Stimulated activated CD8-positive, alpha-beta memory T cell treated with anti-CD3 and anti-CD28 coated beads, Interleukin-12 subunit alpha, Interleukin-12 subunit beta, amount 100 ng/mL, for 1 hour (primary cell): ENCODE data around the gene GCNT2.
"Not testable (repeated sequence)": the region's sequence is repeated elsewhere in the genome, so short reads cannot be mapped to it uniquely, and the experiment has no call there.

Experiments used
- DNase-seq: peaks from one replicate; pipeline ENCODE4 v3.0.0-alpha.2; 2020; ENCODE audit warnings: low read depth

Gene GCNT2

DNA sequence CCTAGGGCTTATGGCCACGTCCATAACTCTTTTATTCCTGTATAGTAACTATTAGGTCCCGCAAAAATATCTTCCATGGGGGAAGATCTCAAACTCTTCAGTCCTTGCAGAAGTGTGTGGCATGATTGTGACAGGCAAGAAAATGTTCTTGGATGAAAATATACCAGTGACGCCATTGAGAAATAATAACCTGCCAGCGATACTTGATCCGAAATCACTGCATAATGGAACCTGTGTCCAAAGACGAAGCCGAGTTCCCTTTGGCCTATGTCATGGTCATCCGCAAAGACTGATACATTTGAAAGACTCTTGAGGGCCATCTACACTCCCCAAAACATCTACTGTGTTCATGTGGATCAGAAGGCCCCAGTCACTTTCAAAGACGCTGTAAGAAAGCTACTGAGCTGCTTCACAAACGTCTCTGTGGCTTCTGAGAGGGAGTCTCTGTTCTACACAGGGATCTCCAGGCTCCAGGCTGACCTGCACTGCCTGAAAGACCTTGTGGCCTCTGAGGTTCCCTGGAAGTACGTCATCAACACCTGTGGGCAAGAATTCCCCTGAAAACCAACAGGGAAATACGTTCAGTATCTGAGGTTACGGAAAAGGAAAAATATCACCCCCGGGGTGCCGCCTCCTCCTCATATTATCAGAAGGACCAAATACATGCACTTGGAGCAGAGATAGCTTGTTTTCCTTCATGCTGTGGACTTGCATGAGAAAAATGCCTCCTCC, 6.9 kb upstream of the GCNT2 start:
- no peak for DNase-seq

DNA sequence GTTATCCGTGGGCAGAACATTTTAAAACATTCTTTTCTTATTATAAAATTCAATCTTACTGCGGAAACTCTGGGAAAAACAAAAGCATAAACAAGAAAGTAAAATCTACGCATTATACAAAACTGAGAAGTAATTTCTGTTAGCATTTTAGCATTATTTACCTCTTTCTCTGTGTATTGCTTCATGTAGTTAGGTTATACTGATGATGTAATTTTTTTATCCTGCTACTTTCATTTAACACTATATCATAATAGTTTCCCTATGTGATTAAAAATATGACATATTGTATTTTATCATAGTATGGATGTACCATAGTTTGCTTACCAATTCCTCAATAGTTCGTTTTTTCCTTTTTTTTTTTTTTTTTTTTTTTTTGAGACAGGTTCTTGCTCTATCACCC, 4.2 kb upstream of the GCNT2 start:
- no peak for DNase-seq

DNA sequence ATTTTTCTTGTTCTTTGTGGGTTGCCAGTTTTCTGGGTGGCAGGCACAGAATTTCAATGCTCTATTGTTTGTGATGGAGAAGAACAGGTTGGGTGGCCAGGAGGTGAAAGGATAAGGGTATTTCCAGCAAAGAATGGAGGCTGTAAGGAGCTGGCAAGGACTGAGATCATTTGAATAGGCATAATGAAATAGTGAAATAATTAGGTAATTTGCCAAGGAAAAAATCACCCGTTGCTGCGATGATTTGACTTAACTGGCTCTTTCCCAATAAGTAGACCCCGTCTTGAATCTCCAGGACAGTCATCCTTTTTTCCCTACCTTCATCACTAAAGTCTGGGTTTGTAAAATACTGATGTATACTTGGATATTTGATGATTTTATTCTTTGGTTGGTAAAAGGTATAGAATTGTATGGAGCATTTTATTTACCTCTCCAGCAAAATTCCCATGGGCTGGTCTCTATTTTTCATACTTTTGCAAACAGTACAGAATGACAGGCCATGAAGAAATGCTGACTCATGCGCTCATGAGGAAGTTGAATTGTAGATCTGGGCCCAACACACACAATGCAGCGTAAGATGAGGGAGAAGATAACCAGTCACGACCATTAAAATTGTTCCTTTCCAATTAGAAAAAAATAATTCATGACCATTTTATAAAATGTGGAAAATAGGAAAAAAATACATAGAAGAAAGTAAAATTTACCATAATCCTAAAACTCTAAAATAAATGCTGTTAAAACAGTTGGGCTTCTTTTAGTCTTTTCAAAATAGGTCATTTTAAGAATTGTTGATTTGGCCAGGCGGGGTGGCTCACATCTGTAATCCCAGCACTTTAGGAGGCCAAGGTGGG, 2.4 kb upstream of the GCNT2 start:
- no peak for DNase-seq

DNA sequence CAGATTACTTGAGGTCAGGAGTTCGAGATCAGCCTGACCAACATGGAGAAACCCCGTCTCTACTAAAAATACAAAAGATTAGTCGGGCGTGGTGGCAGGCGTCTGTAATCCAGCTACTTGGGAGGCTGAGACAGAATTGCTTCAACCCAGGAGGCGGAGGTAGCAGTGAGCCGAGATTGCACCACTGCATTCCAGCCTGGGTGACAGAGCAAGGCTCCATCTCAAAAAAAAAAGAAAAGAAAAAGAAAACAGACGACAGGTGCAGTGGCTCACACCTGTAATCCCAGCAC, 1.8 kb upstream of the GCNT2 start:
- not testable (repeated sequence) for DNase-seq

DNA sequence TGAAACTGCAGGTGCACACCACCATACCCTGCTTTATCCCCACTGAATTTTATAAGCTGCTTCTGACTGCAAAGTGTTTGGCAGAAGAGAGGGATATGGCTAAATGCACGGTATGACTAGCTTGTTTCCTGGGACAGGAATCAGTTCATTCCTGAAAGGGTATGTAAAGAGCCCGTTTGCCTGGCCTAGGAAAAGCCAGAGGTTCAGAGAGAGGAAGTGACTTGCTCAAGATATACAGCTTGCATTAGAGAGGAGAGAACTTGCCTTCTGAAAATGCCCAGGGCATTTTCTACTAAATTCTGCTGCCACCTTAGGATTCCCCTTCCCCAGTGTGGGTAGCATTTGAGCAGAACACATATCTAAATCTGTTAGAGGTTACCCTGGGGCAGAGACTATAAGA, 683 bp upstream of the GCNT2 start:
- DNase-seq = no peak

DNA sequence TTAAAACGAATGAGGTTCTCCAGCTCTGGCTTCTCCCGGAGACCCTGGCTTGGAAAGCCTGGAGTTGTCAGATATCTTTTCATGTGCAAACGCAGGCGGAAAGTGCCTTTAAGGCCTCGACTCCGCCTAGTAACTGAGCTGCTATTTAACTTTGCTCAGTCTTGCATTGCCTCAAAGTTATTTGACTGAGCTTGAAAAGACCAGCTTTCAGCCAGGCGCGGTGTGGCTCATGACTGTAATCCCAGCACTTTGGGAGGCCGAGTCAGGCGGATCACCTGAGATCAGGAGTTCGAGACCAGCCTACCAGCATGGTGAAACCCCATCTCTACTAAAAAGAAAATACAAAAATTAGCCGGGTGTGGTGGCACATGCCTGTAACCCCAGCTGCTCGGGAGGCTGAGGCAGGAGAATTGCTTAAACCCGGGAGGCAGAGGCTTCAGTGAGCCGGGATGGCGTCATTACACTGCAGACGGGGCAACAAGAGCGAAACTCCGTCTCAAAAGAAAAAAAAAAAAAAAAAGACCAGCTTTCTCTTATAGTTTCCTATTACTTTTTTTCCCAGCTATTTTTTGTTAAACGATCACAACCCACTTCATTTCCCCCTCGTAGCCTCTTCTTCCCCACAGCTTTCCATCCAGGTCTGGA, 1.9 kb downstream of the GCNT2 start:
- no peak for DNase-seq

- DNase-seq = no peak
Measured at GRCh38 chr6:10526156-10526555, 5.0 kb downstream of the GCNT2 start.

- DNase-seq = no peak
Measured at GRCh38 chr6:10528158-10528981, 7.2 kb downstream of the GCNT2 start.

- no peak for DNase-seq
Measured at GRCh38 chr6:10529231-10529801, 8.2 kb downstream of the GCNT2 start.

DNA sequence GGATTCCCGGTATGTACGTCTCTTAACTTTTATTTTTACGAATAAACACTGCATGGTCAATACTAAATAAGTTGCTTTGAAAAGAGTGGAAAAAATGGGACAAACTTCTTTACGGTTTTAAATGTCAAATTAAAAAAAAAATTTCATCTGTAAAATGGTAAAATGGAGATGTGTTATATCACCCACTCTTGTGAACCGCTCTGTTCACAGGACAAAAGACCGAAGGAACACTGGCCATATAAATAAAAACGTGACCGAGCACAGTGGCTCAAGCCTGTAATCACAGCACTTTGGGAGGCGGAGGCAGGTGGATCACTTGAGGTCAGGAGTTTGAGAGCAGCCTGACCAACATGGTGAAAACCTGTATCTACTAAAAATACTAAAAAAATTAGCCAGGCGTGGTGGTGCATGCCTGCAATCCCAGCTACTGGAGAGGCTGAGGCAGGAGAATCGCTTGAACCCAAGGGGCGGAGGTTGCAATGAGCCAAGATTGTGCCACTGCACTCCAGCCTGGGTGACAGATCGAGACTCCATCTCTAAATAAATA, 8.8 kb downstream of the GCNT2 start:
- not testable (repeated sequence) for DNase-seq

DNA sequence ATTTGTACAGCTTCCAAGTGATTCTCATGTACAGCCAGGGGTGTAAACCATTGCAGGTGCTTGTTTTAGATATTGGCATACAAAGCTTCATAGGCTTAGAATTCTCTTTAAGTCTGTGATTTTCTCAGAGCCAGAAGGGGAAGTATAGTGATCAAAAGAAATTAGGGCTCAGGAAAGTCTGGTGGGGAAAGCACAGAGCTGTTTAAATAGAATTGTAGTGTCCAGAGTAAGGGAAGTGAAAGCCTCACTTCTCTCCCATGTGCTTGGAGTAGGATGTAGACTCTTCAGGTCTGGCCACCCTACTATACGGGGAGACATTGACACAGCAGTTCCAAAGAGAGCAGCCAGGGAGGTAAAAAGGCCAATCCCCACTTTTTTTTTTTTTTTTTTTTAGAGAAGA, 10.4 kb downstream of the GCNT2 start:
- DNase-seq = no peak

DNA sequence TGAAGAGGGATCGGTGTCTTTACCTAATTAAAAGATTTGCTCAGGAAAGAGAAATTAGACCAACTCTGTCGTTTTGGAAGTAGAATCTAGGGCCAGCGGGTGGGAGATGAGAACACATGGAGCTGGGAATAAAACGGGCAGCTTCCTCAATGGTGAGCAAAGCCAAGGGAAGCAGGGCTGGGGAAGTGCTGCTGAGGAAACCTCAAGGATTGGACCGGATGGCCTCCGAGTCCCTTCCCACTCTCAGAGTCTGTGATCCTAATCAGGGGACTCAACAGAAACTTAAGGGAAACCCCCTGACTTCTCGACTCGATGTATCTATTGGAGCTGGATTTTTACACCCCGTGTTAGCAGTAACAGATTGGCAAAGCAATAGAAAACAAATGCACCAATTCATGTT, 10.8 kb downstream of the GCNT2 start:
- no peak for DNase-seq

DNA sequence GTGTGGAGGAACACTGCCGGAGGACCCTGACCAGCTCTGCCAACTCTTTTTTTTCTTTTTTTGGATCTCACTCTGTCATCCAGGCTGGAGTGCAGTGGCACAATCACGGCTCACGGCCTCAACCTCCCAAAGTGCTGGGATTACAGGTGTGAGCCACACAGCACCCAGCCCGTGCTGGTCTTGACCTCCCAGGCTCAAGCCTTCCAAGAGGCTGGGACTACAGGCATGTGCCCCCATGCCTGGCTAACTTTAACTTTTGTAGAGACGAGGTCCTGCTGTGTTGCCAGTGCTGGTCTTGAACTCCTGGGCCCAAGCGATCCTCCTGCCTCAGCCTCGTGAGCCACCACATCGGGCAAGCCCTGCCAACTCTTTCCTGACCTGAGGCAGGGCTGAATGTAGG, 11.2 kb downstream of the GCNT2 start:
- no peak for DNase-seq

GRCh38 chr6:10534419-10534762, 13.2 kb downstream of the GCNT2 start:
- DNase-seq = no peak

- no peak for DNase-seq
Measured at GRCh38 chr6:10535193-10535592, 14.0 kb downstream of the GCNT2 start.

DNA sequence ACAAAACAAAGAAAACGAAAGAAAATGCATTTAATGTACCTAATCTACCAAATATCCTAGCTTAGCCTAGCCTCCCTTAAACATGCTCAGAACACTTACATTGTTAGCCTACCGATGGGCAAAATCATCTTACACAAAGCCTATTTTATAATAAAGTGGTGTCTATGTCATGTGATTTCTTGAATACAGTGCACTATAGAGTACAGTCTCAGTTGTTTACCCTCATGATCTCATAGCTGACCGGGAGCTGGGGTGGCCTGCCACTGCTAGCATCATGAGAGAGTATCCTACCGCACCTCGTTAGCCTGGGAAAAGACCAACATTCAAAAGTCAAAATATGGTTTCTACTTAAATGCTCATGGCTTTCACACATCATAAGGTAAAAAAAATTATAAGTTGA, 16.6 kb downstream of the GCNT2 start:
- DNase-seq = no peak

- no peak for DNase-seq
Measured at GRCh38 chr6:10540073-10540746, 19.1 kb downstream of the GCNT2 start.

DNA sequence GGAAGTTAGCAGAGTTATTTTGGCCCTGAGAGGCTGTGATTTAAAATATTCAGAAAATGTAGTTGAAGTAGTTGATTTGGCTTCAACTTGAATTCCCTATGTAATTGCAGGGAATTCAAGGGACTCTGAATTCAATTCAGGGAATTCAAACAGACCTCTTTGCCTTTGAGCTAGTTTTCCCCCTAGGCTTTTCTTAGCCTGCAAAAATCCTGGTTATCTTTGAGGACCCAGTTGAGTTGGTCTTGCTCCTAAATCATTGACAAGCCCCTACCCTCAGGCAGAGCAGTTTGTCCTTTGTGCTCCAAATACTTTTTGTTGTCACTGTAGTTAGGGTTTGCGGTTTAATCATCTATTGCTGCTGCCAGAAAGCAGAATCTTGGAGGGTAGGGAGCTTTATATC, 20.4 kb downstream of the GCNT2 start:
- DNase-seq = no peak

DNA sequence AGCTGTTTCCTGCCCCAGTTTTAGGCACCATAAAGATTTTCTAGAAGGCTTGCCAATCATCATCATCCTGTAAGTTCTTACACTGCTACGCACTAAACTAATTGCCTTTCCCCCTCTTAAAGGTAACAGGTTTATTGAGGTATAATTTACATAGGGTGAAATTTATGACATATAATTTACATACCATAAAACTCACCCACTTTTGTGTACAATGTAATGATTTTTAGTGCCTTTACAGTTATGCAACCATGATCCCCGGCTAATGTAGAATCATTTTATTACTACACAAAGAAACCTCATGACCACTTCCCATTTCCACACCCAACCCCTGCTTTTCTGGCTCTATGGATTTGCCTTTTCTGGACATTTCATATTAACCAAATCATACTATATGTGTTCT, 21.1 kb downstream of the GCNT2 start:
- DNase-seq = no peak

DNA sequence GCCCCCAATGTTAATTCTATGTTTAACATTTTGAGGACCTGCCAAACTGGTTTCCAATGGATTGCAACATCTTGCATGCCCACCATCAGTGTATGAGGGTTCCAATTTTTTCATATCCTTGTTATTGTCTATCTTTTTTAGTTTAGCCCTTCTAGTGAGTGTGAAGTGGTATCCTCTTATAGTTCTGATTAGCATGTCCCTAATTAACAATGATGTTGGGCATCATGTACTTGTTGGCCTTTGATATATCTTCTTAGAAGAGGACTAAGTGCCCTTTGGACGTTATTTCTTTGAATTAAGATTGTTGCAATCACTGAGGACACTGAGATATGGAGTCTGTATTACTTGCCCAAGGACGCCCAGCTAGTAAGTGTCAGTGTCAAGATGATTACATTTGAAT, 22.3 kb downstream of the GCNT2 start:
- DNase-seq = no peak

GRCh38 chr6:10545482-10545881, 24.3 kb downstream of the GCNT2 start:
- DNase-seq = no peak
